HG02938 (cell line): Measurements from ENCODE around the gene ITGA6.

ENCODE experiments used
- ATAC-seq: cut with Tn5 transposase; IDR thresholded peaks from one replicate; pipeline ENCODE4 v1.9.1; 2021; ENCODE audit warnings: mild to moderate bottlenecking, moderate library complexity; ENCODE audit not compliant: unreplicated experiment

ITGA6 gene

DNA sequence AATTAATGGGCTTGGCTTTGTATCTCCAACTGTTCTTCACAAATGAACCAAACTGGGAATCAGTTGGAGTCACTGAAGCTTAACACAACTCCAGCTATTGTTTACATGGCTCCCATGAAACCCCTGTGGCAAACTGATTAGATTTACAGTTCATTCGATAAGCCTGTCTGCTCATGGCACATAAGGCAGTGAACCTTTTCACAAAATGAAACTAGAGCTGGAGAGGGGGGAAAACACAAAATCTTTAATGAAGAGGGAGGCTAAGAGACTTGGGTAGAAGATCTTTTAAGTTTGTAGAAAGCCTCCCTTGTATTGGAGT lies 11.6 kb upstream of the ITGA6 start:
- no peak for ATAC-seq

GRCh38 chr2:172416447-172417058 lies 10.8 kb upstream of the ITGA6 start:
- no peak for ATAC-seq

- ATAC-seq, result no peak
Observed at GRCh38 chr2:172420216-172420615, 7.2 kb upstream of the ITGA6 start.

GRCh38 chr2:172423160-172423559 lies 4.2 kb upstream of the ITGA6 start:
- no peak for ATAC-seq

DNA sequence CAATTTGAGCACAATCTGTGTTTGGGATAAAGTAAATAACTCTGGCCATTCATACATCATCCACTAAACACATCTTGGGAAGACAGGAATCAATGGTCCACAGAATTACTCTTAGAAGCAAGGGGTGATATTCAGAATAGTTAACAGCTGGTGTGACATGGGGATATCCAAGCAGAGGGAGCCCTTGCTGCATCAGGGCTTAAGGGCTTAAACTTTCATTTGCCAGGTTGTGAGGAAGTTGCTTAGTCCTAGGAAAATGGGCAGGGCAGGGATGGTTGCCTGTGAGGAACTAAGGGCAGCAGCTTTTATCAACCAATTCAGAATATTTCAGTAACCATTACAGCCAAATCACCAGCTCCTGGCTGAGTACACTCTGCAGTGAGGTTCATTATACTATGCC lies 2.0 kb upstream of the ITGA6 start:
- no peak for ATAC-seq

GRCh38 chr2:172426635-172427255 lies 641 bp upstream of the ITGA6 start:
- ATAC-seq, result no peak

DNA sequence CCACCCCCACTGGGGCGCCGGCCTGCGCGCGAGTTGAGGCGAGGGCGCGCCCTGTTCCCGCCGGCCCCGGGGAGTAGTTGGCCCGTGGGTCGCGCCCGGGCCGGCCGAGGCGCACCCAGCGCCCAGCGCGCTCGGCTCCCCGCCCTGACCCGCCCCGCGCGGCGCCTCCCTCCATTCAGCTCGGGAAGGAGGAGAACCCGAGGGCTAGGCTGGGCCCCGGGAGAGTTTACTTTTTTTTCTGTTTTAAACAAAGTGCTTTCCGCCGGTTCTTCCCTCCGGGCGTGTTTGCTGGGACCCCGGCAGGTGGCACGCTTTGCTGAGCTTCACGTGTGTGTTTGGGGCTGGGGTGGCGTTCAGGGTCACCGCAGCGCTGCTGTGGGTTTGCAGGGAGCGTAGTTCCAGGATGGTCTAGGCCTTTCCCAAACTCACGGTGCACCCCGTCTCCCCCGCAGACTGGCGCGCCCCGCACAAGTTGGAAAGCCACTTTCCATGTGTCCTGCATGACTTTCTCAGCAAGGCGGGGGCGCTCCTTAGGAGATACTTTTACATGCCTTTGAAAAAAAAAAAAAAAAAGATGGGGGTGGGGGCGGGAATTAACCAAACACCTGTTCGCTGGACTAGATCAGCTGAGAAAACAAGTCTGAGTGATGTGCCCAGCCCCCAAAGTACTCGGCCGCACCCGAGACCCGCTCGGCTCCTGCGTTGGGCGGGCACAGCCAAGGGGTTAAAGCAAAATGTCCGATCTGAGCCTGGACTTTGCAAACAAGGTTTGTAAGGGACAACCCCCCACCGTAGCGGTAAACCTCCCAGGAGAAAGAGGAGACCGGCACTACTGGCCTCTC lies 825 bp downstream of the ITGA6 start:
- ATAC-seq, result no peak

DNA sequence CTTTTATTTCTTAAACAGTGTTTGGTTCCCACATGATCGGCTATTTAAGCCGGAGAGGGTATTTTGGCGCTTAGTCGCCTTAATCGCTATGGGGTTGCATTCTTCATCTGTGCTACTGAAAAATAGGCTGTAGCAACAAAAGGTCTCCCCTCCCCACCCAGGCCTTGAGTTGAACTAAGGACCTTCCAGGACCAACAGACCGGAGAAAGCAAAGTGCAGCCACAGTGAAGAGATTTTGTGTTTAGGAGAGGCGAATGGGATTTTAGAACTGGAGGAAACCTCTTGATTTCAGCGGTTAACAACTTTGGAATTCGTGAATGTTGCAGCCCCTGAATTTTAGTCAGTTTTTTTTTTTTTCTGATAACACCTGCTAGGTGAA lies 1.4 kb downstream of the ITGA6 start:
- no peak for ATAC-seq

DNA sequence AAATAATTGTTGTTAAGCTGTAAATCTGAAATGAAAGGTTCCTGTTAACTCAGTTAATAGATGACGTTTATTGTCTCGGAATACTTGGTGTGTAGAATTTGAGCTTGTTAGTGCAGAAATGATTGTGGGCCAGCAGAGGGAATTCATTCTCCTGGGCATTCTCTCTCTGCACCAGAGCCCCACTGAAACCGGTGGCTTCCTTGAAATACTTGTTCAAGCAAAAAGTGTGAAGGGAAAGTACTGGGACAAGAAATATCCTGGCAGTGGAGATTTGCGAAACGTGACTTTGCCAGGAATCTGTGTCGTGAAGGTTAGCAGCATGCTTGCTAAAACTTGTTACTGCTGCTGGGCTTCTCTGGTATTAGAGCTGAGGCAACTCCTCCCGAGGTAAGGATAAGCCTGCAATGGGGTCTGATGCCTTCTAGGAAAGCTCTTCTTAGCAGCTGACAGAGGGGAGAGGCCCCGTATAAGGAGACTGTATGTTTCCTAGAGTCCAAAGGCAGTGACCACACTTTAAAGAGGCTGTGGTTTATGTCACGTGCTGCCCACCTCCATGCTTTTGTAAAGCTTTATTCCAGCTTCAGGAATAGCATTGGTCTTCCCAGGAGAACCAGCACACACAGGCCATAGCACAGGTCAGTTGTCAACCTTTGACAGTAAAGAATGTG lies 2.0 kb downstream of the ITGA6 start:
- ATAC-seq, result no peak

- no peak for ATAC-seq
Observed at GRCh38 chr2:172430027-172430426, 2.6 kb downstream of the ITGA6 start.

DNA sequence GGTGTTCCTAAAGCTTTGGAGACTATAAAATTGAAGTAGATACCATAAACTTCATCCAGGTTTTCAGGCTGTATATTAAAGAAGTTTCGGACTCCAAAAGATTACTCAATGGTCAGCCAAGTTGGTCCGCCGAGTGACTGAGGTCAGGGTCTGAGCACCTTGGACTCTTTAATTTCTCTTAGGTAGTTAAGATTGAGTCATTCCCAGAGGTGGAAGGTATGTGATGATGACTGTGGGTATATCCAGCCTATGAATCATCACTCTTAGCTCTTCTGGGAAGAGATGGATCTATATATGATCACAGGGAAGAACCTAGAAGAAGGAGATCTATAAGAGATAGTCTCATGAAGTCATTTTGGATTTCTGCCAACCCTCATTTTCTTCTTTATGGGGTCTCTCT lies 3.3 kb downstream of the ITGA6 start:
- no peak for ATAC-seq

DNA sequence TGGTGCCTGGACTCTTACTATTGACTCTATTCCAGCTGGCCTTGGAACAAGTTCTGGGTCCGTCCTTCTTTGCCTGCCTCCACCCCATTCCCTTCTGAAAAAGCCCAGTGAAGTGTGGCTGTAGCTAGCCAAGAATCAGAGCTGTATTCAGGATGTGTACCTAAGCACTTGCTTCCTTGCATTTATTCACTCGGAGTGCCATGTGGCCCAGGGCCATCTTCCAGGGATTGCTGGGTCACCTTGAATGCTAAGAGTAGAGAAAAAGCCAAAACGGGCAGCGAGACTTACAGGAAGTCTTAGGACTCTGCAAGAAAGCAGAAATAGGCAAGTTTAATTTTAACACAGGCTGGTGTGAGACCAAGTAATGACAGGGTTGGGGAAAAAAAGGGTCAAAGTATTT lies 4.1 kb downstream of the ITGA6 start:
- no peak for ATAC-seq

DNA sequence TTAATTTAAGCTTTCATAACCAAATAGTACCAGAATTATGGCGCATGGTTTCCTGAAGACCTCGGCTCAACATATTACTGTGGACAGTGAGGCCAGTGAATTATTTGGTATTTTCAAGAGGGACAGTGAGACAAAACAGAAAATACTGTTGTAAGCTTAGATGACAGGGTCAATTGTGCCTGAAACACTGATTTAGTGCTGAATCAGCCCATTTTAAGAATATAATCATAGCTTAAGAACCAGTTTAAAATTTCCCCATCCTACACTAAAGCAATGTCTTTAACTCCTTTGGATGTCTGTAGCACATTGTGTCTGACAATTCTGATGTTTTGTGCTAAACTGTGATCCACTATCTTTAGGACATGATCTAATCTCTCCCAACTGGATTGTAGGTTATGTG lies 4.6 kb downstream of the ITGA6 start:
- no peak for ATAC-seq

GRCh38 chr2:172433144-172433543 lies 5.8 kb downstream of the ITGA6 start:
- no peak for ATAC-seq

DNA sequence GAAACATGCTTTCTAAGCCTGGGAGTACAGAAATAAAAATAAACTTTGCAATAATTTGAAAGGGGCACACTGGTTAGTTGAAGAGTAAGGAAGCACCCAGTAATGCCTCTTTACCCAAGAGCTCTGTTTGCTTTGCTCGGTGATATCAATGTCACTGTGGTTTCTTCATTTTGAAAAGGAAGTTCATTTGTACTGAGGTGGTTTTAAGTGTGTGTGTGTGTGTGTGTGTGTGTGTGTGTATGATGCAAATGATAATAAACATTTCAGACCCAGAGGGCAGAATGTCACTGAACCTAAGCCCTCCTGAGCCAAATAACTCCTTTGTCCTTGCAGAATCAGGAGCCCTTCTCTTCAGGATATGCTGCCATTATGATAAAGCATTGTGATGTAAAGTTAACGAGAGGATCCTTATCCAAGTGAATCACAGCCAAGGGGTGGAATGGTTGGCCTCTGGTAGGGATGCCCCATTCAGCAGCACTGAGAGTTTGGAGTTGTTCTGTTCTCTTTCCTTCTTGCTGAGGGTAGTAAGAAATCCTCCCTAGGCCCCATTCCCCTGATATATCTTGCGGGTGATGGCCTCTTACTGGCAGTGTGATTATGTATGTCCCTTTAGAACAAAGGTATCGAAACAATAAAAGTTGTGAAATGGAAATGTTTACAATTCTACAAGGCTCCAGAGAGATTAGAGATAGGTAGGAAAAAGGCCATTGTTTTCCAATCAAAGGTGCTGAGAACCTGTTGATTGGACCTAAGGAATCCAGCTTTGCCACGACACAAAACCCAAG lies 7.6 kb downstream of the ITGA6 start:
- ATAC-seq, result no peak

GRCh38 chr2:172435606-172435911 lies 8.2 kb downstream of the ITGA6 start:
- no peak for ATAC-seq

DNA sequence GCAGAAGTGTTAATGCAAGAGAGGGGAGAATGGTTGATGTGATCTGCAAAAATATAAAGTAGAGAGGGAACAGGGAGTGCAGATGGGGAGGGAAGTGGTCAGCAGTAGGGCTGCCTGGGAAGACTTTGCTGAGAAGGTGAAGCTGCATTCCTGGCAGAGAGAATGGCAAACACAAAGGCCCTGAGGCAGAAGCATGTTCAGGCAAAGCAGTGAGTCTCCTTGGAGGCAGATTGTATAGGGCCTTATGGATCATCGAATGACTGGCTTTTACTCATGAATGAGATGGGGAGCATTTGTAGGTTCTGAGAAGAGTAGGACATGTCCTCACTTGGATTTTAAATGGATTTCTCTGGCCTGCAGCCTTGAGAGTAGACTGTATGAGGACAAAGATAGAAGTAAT lies 9.5 kb downstream of the ITGA6 start:
- no peak for ATAC-seq

DNA sequence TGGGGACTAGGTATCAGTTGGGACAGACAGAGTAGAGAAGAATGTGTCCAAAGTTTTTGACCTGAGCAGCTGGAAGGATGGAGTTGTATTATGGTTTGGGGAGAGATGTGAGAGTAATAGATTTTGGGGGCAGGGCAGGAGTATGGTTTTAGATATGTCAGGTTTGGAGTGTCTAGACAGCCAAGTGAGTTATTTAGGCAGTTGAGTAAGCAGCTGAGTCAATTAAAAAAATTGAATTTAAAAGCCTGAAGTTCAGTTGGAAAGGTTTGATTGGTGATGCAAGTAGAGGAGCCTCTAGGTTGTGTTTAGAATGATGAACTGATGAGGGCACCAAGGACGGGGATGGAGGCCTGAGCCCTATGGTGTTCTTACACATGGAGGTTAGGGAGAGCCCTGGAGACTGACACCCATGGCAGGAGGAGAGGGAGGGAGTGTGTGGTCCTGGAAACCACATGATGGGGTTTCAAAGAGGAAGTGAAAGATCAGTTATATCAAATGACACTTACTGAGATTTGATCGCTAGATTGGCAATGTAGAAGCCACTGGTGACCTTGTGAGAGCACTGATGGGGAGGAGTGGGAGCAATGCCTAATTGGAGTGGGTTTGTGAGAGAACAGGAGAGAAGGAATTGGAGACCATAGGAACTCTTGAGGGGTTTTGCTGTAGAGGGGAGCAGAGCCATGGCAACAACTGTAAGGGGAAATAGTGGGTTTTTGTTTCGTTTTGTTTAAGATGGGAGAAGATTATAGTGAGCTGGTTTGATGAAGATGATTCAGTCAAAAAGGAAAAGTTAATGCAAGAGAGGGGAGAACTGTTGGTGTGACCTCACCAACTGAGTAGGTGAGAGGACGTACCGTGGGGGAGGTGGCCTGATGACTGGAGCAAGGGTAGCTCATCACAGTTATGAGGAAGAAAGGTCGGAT lies 10.3 kb downstream of the ITGA6 start:
- peak; percentile 64 for ATAC-seq

GRCh38 chr2:172438741-172439508 lies 11.5 kb downstream of the ITGA6 start:
- no peak for ATAC-seq

DNA sequence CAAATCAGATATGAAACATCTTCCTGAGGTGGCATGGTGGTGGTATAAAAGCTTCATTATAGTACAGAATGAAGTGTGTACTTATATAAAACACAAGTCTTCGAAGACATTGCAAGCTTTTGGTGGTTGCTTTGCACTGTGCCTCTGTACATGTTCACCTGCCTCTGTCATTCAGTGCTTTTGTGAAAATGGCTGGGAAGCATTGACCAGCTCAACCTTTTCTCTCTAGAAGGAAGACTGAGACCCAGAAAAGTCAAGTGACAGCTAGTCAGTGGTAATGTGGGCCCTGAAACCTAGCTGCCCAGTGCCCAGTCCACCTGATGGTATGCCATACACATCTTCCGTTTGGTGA lies 12.1 kb downstream of the ITGA6 start:
- ATAC-seq, result no peak
